Nephron progenitor cell (in vitro differentiated cells): ENCODE measurements around the gene TEX10.

Source experiments
- DNase-seq: peaks from one replicate; pipeline ENCODE4 v3.0.0; 2021
- H3K27ac Mint-ChIP-seq: 2 replicates; pipeline ENCODE4 v1.8.0; 2021; ENCODE audit warnings: mild to moderate bottlenecking, moderate library complexity, mixed read lengths
- H3K27me3 Mint-ChIP-seq: 2 replicates; pipeline ENCODE4 v1.8.0; 2021; ENCODE audit warnings: mild to moderate bottlenecking, low read depth, mixed read lengths; ENCODE audit not compliant: poor library complexity
- H3K36me3 Mint-ChIP-seq: 2 replicates; pipeline ENCODE4 v1.8.0; 2021; ENCODE audit warnings: low read depth, mixed read lengths
- H3K4me1 Mint-ChIP-seq: 2 replicates; pipeline ENCODE4 v1.8.0; 2021; ENCODE audit warnings: mixed read lengths
- H3K4me3 Mint-ChIP-seq: 2 replicates; pipeline ENCODE4 v1.8.0; 2021; ENCODE audit warnings: mild to moderate bottlenecking, moderate library complexity, mixed read lengths
- H3K9me3 Mint-ChIP-seq: 2 replicates; pipeline ENCODE4 v1.8.0; 2021; ENCODE audit warnings: mild to moderate bottlenecking, moderate library complexity, mixed read lengths
- CTCF ChIP-seq: fragments of 200-600 bp; sonication (generic); IDR thresholded peaks from 2 replicates; pipeline ENCODE4 v1.5.0; 2021; ENCODE audit warnings: antibody characterized with exemption

The TEX10 gene

GRCh38 chr9:100355561-100355960 lies 2.8 kb upstream of the TEX10 start:
- H3K9me3 Mint-ChIP-seq: peaks cover 55% of the 10 kb centered on the region
- no peak overlapping the region for H3K27ac Mint-ChIP-seq
- H3K4me3 Mint-ChIP-seq: no peak overlapping the region
- H3K27me3 Mint-ChIP-seq: peaks cover 6% of the 10 kb centered on the region
- H3K36me3 Mint-ChIP-seq: peaks cover 68% of the 10 kb centered on the region
- TF ChIP-seq CTCF: no peak
- H3K4me1 Mint-ChIP-seq: peaks cover 39% of the 10 kb centered on the region
- no peak for DNase-seq

- Mint-ChIP-seq H3K27ac (peak overlapping the region; percentile 37), H3K4me3 (peak overlapping the region; percentile 94), H3K9me3 (peaks cover 50% of the 10 kb centered on the region), H3K36me3 (peaks cover 70% of the 10 kb centered on the region), H3K4me1 (peaks cover 50% of the 10 kb centered on the region), H3K27me3 (peaks cover 6% of the 10 kb centered on the region)
- DNase-seq: no peak
- no peak for TF ChIP-seq CTCF
Observed at GRCh38 chr9:100354121-100354800, 1.5 kb upstream of the TEX10 start.

GRCh38 chr9:100352201-100352726 lies 478 bp downstream of the TEX10 start:
- H3K36me3 Mint-ChIP-seq: peaks cover 59% of the 10 kb centered on the region
- peaks cover 50% of the 10 kb centered on the region for H3K4me1 Mint-ChIP-seq
- H3K27ac Mint-ChIP-seq: peak overlapping the region; percentile 92
- peak overlapping the region; percentile 94 for H3K4me3 Mint-ChIP-seq
- no peak for DNase-seq
- peaks cover 3% of the 10 kb centered on the region for H3K27me3 Mint-ChIP-seq
- H3K9me3 Mint-ChIP-seq: peaks cover 31% of the 10 kb centered on the region
- no peak for TF ChIP-seq CTCF

GRCh38 chr9:100351508-100351907 lies 1.2 kb downstream of the TEX10 start:
- H3K36me3 Mint-ChIP-seq: peaks cover 59% of the 10 kb centered on the region
- no peak for DNase-seq
- peaks cover 29% of the 10 kb centered on the region for H3K9me3 Mint-ChIP-seq
- no peak overlapping the region for H3K27ac Mint-ChIP-seq
- TF ChIP-seq CTCF: no peak
- H3K27me3 Mint-ChIP-seq: peaks cover 3% of the 10 kb centered on the region
- peaks cover 50% of the 10 kb centered on the region for H3K4me1 Mint-ChIP-seq
- peak overlapping the region; percentile 94 for H3K4me3 Mint-ChIP-seq

GRCh38 chr9:100350188-100350587 lies 2.6 kb downstream of the TEX10 start:
- Mint-ChIP-seq H3K4me1 (peaks cover 52% of the 10 kb centered on the region), H3K27me3 (peaks cover 3% of the 10 kb centered on the region), H3K4me3 (peak overlapping the region; percentile 19), H3K27ac (no peak overlapping the region), H3K36me3 (peaks cover 56% of the 10 kb centered on the region), H3K9me3 (peaks cover 23% of the 10 kb centered on the region)
- TF ChIP-seq CTCF: no peak
- no peak for DNase-seq

GRCh38 chr9:100346836-100347235 lies 5.9 kb downstream of the TEX10 start:
- no peaks in the 10 kb centered on the region for H3K27me3 Mint-ChIP-seq
- H3K36me3 Mint-ChIP-seq: peaks cover 46% of the 10 kb centered on the region
- H3K4me1 Mint-ChIP-seq: peaks cover 33% of the 10 kb centered on the region
- no peak for TF ChIP-seq CTCF
- H3K4me3 Mint-ChIP-seq: no peak overlapping the region
- H3K9me3 Mint-ChIP-seq: no peaks in the 10 kb centered on the region
- no peak overlapping the region for H3K27ac Mint-ChIP-seq
- DNase-seq: no peak
